SH-SY5Y (cell line): ENCODE measurements around the gene PHLPP1.

Source experiments
- GATA2 ChIP-seq: IDR thresholded peaks from 2 replicates; pipeline ENCODE4 v1.6.1; 2011; ENCODE audit warnings: mild to moderate bottlenecking, low read depth, low read length
- GATA3 ChIP-seq: IDR thresholded peaks from 2 replicates; pipeline ENCODE4 v1.6.1; 2011; ENCODE audit warnings: low read depth, mild to moderate bottlenecking, low read length, moderate library complexity

- TF ChIP-seq GATA2, result no peak
- TF ChIP-seq GATA3, result no peak
Observed at GRCh38 chr18:63002803-63003445, 287.6 kb downstream of the PHLPP1 start.
